Measurements from ENCODE around the gene NCKAP5.

GRCh38 chr2:133608291-133608690 is 40.0 kb upstream of the NCKAP5 start:
- TF ChIP-seq POLR2AphosphoS5 (IDR thresholded peaks at IDR 0.05) (no peak), POLR2A (IDR thresholded peaks at IDR 0.05) (no peak)
- TF ChIP-seq, protein P1, sequence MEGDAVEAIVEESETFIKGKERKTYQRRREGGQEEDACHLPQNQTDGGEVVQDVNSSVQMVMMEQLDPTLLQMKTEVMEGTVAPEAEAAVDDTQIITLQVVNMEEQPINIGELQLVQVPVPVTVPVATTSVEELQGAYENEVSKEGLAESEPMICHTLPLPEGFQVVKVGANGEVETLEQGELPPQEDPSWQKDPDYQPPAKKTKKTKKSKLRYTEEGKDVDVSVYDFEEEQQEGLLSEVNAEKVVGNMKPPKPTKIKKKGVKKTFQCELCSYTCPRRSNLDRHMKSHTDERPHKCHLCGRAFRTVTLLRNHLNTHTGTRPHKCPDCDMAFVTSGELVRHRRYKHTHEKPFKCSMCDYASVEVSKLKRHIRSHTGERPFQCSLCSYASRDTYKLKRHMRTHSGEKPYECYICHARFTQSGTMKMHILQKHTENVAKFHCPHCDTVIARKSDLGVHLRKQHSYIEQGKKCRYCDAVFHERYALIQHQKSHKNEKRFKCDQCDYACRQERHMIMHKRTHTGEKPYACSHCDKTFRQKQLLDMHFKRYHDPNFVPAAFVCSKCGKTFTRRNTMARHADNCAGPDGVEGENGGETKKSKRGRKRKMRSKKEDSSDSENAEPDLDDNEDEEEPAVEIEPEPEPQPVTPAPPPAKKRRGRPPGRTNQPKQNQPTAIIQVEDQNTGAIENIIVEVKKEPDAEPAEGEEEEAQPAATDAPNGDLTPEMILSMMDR (IDR thresholded peaks at IDR 0.05 in 8 of 11, conservative IDR thresholded peaks at IDR 0.05 in 3 of 11) = no peak

All from spleen (tissue), 7 donors.